Left ventricle myocardium inferior (tissue), 1 donor: ENCODE data around the gene NCLN. TPM values are rescaled to one million over a fixed set of nuclear protein-coding genes. Genes with fewer than 3 reads are reported as not detected.

Experiments
- DNase-seq: peaks from one replicate; pipeline ENCODE4 v3.0.0-alpha.2; 2020
- H3K27ac ChIP-seq: fragments of 200-600 bp; replicated peaks from 2 replicates; pipeline ENCODE4 v1.8.0; 2021
- H3K27me3 ChIP-seq: fragments of 200-600 bp; 2 replicates; pipeline ENCODE4 v1.8.0; 2021; ENCODE audit warnings: low read depth
- H3K36me3 ChIP-seq: fragments of 200-600 bp; 2 replicates; pipeline ENCODE4 v1.8.0; 2021
- H3K4me1 ChIP-seq: fragments of 200-600 bp; 2 replicates; pipeline ENCODE4 v1.8.0; 2021
- H3K4me3 ChIP-seq: fragments of 200-600 bp; 2 replicates; pipeline ENCODE4 v1.8.0; 2021; ENCODE audit warnings: mild to moderate bottlenecking, moderate library complexity
- H3K9me3 ChIP-seq: fragments of 200-600 bp; replicated peaks from 2 replicates; pipeline ENCODE4 v1.8.0; 2021
- intact Hi-C: fragments of 100-400 bp; cut with micrococcal nuclease; formaldehyde crosslinking; loops from one replicate; pipeline ENCODE4 v1.11.0; 2022
- total RNA-seq: library from RNA; stranded (reverse); fragmentation: NEBNext Ultra II Directional; extraction: Animal tissue kit (Norgen Biotek cat#: 25700); gene quantifications from one replicate; pipeline ENCODE4 v1.2.1, GENCODE V29; 2021
- TF ChIP-seq, protein P1 (sequence below): fragments of 200-600 bp; IDR thresholded peaks from 2 replicates; pipeline ENCODE4 v1.8.0; 2021; ENCODE audit warnings: antibody characterized with exemption, mild to moderate bottlenecking, borderline replicate concordance
- donor health status: DM: no; HTN: yes; CAD: no; lungs with severe emphysema.

NCLN gene
- total RNA-seq, 1 donor from 2014 or later: 28.3 TPM

DNA sequence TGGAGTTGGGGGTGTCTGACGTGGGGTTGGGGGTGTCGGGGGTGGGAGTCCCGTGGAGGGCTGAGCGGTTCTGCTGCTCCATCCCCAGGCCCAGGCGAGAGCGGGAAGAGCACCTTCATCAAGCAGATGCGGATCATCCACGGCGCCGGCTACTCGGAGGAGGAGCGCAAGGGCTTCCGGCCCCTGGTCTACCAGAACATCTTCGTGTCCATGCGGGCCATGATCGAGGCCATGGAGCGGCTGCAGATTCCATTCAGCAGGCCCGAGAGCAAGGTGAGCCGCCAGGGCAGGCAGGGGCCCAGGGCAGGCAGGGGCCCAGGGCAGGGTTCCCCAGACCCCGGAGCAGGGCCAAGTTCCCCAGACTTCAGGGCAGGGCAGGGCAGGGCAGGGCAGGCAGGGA is 37.2 kb upstream of the NCLN start:
- Histone ChIP-seq H3K36me3 (no peaks in the 10 kb centered on the region), H3K27me3 (peaks cover 22% of the 10 kb centered on the region), H3K4me3 (no peak overlapping the region), H3K27ac (no peak overlapping the region), H3K9me3 (no peaks in the 10 kb centered on the region), H3K4me1 (no peaks in the 10 kb centered on the region)
- intact Hi-C loops: no loop called here
- TF ChIP-seq, protein P1, sequence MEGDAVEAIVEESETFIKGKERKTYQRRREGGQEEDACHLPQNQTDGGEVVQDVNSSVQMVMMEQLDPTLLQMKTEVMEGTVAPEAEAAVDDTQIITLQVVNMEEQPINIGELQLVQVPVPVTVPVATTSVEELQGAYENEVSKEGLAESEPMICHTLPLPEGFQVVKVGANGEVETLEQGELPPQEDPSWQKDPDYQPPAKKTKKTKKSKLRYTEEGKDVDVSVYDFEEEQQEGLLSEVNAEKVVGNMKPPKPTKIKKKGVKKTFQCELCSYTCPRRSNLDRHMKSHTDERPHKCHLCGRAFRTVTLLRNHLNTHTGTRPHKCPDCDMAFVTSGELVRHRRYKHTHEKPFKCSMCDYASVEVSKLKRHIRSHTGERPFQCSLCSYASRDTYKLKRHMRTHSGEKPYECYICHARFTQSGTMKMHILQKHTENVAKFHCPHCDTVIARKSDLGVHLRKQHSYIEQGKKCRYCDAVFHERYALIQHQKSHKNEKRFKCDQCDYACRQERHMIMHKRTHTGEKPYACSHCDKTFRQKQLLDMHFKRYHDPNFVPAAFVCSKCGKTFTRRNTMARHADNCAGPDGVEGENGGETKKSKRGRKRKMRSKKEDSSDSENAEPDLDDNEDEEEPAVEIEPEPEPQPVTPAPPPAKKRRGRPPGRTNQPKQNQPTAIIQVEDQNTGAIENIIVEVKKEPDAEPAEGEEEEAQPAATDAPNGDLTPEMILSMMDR: no peak
- no peak for DNase-seq

DNA sequence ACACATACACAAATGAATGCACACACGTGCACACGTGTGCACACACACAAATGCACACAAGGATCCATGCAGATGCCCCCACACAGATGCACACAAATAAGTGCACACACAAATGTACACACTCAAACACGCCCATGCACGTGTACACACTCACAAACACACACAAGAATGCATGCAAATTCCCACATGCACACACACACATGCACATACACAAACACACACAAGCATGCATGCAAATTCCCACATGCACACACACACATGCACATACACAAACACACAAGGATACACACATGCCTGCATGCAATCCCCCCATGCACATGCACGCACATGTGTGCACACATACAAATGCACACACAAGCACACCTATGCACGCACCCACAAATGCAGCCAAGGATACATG is 36.6 kb upstream of the NCLN start:
- intact Hi-C loops: no loop called here
- H3K27ac ChIP-seq: no peak overlapping the region
- no peaks in the 10 kb centered on the region for H3K4me1 ChIP-seq
- H3K9me3 ChIP-seq: no peaks in the 10 kb centered on the region
- DNase-seq: no peak
- no peaks in the 10 kb centered on the region for H3K36me3 ChIP-seq
- peaks cover 22% of the 10 kb centered on the region for H3K27me3 ChIP-seq
- no peak overlapping the region for H3K4me3 ChIP-seq
- TF ChIP-seq, protein P1: no peak

DNA sequence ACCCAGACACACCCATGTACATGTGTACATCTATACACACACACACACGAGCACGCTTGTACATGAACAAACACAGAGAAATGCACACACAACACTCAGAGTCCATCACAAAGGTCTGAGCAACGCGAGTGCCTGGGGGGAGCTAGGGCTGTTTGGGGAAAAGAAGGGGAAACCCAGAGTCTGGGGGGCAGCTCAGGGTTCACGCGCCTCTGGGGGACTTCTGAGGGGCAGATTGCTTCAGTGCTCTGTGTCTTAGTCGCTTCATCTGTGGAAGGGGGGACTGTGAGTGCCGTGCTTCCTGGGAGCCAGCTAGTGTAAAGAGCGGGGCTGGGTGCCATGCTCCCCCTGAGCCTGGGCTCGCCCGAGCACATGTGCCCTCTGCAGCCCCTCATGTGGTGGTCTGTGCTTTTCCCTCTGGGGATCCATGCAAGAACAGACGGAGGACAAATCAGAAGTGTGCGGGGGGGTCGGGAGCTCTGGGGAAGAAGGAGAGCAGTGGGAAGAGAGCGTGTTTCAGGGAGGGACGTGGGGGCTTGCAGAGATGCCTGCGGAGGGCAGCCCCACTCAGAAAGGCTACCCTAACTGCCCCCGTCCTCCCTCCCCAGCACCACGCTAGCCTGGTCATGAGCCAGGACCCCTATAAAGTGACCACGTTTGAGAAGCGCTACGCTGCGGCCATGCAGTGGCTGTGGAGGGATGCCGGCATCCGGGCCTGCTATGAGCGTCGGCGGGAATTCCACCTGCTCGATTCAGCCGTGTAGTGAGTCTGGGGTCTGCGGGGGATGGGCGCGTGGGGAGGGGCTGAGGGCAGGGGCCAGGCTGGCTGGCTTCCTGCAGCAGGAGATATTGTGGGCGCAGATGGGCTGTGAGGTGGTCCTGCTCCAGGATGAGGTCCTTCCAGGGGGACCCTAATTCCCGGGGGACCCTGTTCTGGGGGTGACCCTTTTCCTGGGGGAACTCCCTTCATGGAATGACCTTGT is 35.9 kb upstream of the NCLN start:
- intact Hi-C loops: no loop called here
- TF ChIP-seq, protein P1: no peak
- Histone ChIP-seq H3K36me3 (no peaks in the 10 kb centered on the region), H3K9me3 (no peaks in the 10 kb centered on the region), H3K27me3 (peaks cover 22% of the 10 kb centered on the region), H3K4me1 (peaks cover 1% of the 10 kb centered on the region), H3K4me3 (no peak overlapping the region), H3K27ac (no peak overlapping the region)
- DNase-seq: no peak

DNA sequence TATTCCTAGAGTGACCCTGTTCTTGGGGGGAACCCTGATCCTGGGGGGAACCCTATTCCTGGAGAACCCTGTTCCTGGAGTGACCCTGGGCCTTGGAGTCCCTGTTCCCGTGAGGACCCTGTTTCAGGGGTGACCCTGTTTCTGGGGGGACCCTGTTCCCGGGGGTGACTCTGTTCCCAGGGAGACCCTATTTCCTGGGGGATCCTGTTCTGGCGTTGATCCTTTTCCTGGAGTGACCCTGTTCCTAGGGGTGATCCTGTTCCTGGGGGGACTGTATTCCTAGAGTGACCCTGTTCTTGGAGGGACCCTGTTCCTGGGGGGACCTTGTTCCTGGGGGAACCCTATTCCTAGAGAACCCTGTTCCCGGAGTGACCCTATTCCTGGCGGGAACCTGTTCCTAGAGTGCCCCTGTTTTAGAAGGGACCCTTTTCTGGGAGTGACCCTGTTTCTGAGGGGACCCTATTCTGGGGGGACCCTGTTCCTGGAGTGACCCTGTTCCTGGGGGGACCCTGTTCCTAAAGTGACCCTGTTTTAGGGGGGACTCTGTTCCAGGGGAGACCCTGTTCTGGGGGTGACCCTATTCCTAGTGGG is 34.9 kb upstream of the NCLN start:
- H3K27ac ChIP-seq: no peak overlapping the region
- H3K4me3 ChIP-seq: no peak overlapping the region
- no peak for DNase-seq
- H3K36me3 ChIP-seq: no peaks in the 10 kb centered on the region
- TF ChIP-seq, protein P1: no peak
- intact Hi-C loops: no loop called here
- peaks cover 22% of the 10 kb centered on the region for H3K27me3 ChIP-seq
- H3K9me3 ChIP-seq: no peaks in the 10 kb centered on the region
- peaks cover 11% of the 10 kb centered on the region for H3K4me1 ChIP-seq

DNA sequence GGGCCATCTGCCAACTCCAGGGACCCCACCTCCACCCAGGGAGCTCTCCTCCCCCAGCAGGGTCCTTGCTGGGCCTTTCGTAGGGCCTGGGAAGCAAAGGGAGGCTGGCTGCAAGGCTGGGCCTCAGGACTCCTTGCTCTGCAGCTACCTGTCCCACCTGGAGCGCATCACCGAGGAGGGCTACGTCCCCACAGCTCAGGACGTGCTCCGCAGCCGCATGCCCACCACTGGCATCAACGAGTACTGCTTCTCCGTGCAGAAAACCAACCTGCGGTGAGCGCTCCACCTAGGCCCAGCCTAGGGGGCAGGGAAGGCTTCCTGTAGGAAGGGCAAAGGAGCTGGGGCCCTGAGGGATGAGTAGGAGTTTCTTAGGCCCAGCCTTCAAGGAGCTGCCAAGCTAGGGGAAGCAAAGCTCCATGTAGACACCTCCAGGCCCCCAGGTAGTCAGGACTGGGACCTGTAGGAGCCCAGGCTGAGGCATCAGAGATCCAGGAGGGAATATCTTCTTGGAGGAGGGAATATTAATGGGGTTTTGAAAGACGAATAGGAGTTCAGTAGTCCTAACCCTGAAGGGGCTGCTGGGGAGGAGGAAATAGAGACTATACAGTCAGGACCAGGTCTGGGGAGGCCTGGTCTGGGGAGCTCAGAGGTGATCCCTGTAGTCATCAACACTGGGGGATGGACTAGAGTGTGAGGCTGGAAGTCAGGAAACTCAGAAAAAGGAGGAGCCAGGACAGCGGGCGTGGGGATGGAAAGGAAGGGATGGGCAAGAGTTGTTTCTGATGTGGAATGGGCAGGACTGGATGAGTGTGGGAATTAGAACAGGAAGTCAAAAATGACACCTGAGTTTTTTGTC is 33.9 kb upstream of the NCLN start:
- H3K4me3 ChIP-seq: no peak overlapping the region
- DNase-seq: no peak
- intact Hi-C loops: no loop called here

More for the DNA sequence above, 33.9 kb upstream of the NCLN start:
- no peaks in the 10 kb centered on the region for H3K36me3 ChIP-seq
- H3K9me3 ChIP-seq: no peaks in the 10 kb centered on the region
- peaks cover 22% of the 10 kb centered on the region for H3K27me3 ChIP-seq
- H3K27ac ChIP-seq: no peak overlapping the region
- TF ChIP-seq, protein P1: no peak
- H3K4me1 ChIP-seq: peaks cover 12% of the 10 kb centered on the region
